ENCODE measurements around the gene SLC9A9. TPM values are rescaled to one million over a fixed set of nuclear protein-coding genes. Genes with fewer than 3 reads are reported as not detected.

The SLC9A9 gene
- total and polyA plus RNA-seq, 10 of the 15 experiments (the other 5 are each of a cell fraction or from before 2014, with no cell fraction given): 3.5 to 14.2 (median 9.3) TPM

DNA sequence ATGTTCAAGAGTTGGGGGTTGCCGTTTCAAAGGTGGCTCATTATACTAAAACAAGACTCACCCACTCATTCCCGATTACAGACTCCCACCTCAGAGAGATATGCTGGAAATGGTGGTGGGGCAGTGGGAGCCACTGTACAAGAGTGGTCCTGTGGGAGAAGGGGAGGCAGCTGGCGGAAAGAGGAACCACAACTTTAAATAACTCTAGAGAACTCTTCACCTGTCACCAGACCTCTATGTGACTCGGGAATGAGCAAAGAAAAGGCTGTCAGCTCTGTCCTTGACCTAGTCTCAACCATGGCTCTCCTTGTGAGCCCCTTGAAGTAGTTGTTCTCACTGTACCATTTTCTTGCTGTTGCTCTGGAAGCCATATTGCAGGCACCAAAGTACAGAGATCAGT, 434.9 kb downstream of the SLC9A9 start:
- no peak overlapping the region for H2AFZ ChIP-seq (ENCODE audit: control insufficient read depth, low read depth, low read length)
- ChIA-PET POLR2A (interaction anchor here (0.6 kb wide), 1 partner anchor 360 kb away, joined by 3 read pairs; no protein-coding TSS in a partner anchor), CTCF (no interaction called here), SMC1A (ENCODE audit: uncharacterized antibody, unreplicated experiment) (no interaction called here), RAD21 (ENCODE audit: unreplicated experiment) (no interaction called here)
- H3K4me3 ChIP-seq: no peak overlapping the region
- FAIRE-seq: no peak
- no TSS peak for BruUV-seq (replicated peaks)
- WGBS (ENCODE audit: insufficient coverage, insufficient replicate concordance, low lambda C conversion rate, missing lambda C conversion rate): 43% methylated on average over 4 of the region's 4 CpGs
- no peak for DNase-seq (ENCODE audit: low read depth, low spot score)
- H3K4me1 ChIP-seq (ENCODE audit: control insufficient read depth, insufficient read depth, low read length): peaks cover 28% of the 10 kb centered on the region
- no peaks in the 10 kb centered on the region for H3K27me3 ChIP-seq (replicated peaks in 1 of 2; ENCODE audit: control insufficient read depth in 2 of 2, insufficient read depth in 2 of 2, low read length in 1 of 2)
- no peak overlapping the region for H3K4me2 ChIP-seq (ENCODE audit: control insufficient read depth, insufficient read depth)
- no peak overlapping the region for H3K9ac ChIP-seq (ENCODE audit: control insufficient read depth, insufficient read depth, low read length)
- H3K79me2 ChIP-seq (ENCODE audit: control insufficient read depth, insufficient read depth, low read length): no peaks in the 10 kb centered on the region
- in situ Hi-C loops (cut with MboI) (no loop called here), intact Hi-C loops (cut with micrococcal nuclease; ENCODE audit: unreplicated experiment) (loop anchor here (5.0 kb wide), 1 partner anchor 291 kb away; no protein-coding TSS in a partner anchor)
- H3K36me3 ChIP-seq (ENCODE audit: control insufficient read depth in 2 of 2, insufficient read depth in 2 of 2, low read length in 1 of 2): no peaks in the 10 kb centered on the region
- H4K20me1 ChIP-seq (ENCODE audit: control insufficient read depth, insufficient read depth): no peaks in the 10 kb centered on the region
- H3K27ac ChIP-seq (ENCODE audit: control insufficient read depth, insufficient read depth): no peak overlapping the region
- no peaks in the 10 kb centered on the region; the same call in 2 of the 3 replicates for H3K9me3 ChIP-seq (replicated peaks; ENCODE audit: control insufficient read depth, insufficient read depth, low read length)
- ATAC-seq: no peak; the same call in 2 of the 3 replicates
- TF ChIP-seq, protein P1, sequence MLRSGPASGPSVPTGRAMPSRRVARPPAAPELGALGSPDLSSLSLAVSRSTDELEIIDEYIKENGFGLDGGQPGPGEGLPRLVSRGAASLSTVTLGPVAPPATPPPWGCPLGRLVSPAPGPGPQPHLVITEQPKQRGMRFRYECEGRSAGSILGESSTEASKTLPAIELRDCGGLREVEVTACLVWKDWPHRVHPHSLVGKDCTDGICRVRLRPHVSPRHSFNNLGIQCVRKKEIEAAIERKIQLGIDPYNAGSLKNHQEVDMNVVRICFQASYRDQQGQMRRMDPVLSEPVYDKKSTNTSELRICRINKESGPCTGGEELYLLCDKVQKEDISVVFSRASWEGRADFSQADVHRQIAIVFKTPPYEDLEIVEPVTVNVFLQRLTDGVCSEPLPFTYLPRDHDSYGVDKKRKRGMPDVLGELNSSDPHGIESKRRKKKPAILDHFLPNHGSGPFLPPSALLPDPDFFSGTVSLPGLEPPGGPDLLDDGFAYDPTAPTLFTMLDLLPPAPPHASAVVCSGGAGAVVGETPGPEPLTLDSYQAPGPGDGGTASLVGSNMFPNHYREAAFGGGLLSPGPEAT (IDR thresholded peaks at IDR 0.05; ENCODE audit: low read depth): no peak
- TF ChIP-seq, protein P2, sequence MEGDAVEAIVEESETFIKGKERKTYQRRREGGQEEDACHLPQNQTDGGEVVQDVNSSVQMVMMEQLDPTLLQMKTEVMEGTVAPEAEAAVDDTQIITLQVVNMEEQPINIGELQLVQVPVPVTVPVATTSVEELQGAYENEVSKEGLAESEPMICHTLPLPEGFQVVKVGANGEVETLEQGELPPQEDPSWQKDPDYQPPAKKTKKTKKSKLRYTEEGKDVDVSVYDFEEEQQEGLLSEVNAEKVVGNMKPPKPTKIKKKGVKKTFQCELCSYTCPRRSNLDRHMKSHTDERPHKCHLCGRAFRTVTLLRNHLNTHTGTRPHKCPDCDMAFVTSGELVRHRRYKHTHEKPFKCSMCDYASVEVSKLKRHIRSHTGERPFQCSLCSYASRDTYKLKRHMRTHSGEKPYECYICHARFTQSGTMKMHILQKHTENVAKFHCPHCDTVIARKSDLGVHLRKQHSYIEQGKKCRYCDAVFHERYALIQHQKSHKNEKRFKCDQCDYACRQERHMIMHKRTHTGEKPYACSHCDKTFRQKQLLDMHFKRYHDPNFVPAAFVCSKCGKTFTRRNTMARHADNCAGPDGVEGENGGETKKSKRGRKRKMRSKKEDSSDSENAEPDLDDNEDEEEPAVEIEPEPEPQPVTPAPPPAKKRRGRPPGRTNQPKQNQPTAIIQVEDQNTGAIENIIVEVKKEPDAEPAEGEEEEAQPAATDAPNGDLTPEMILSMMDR (IDR thresholded peaks at IDR 0.05 in 2 of 3, conservative IDR thresholded peaks at IDR 0.05 in 1 of 3; ENCODE audit: control insufficient read depth in 2 of 3, extremely low read depth in 1 of 3, insufficient read depth in 1 of 3, low read depth in 3 of 3, low read length in 3 of 3): no peak
- TF ChIP-seq, protein P3, sequence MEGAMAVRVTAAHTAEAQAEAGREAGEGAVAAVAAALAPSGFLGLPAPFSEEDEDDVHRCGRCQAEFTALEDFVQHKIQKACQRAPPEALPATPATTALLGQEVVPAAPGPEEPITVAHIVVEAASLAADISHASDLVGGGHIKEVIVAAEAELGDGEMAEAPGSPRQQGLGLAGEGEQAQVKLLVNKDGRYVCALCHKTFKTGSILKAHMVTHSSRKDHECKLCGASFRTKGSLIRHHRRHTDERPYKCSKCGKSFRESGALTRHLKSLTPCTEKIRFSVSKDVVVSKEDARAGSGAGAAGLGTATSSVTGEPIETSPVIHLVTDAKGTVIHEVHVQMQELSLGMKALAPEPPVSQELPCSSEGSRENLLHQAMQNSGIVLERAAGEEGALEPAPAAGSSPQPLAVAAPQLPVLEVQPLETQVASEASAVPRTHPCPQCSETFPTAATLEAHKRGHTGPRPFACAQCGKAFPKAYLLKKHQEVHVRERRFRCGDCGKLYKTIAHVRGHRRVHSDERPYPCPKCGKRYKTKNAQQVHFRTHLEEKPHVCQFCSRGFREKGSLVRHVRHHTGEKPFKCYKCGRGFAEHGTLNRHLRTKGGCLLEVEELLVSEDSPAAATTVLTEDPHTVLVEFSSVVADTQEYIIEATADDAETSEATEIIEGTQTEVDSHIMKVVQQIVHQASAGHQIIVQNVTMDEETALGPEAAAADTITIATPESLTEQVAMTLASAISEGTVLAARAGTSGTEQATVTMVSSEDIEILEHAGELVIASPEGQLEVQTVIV (IDR thresholded peaks at IDR 0.05; ENCODE audit: borderline replicate concordance, partially characterized antibody): no peak
- no peak for TF ChIP-seq EP300 (IDR thresholded peaks at IDR 0.05; ENCODE audit: borderline replicate concordance in 1 of 2, control insufficient read depth in 1 of 2, low read depth in 2 of 2, low read length in 2 of 2)
- TF ChIP-seq, protein P4, sequence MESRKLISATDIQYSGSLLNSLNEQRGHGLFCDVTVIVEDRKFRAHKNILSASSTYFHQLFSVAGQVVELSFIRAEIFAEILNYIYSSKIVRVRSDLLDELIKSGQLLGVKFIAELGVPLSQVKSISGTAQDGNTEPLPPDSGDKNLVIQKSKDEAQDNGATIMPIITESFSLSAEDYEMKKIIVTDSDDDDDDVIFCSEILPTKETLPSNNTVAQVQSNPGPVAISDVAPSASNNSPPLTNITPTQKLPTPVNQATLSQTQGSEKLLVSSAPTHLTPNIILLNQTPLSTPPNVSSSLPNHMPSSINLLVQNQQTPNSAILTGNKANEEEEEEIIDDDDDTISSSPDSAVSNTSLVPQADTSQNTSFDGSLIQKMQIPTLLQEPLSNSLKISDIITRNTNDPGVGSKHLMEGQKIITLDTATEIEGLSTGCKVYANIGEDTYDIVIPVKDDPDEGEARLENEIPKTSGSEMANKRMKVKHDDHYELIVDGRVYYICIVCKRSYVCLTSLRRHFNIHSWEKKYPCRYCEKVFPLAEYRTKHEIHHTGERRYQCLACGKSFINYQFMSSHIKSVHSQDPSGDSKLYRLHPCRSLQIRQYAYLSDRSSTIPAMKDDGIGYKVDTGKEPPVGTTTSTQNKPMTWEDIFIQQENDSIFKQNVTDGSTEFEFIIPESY (IDR thresholded peaks at IDR 0.05): no peak
- TF ChIP-seq MTA2 (IDR thresholded peaks at IDR 0.05; ENCODE audit: low read depth): no peak
- TF ChIP-seq, protein P5, sequence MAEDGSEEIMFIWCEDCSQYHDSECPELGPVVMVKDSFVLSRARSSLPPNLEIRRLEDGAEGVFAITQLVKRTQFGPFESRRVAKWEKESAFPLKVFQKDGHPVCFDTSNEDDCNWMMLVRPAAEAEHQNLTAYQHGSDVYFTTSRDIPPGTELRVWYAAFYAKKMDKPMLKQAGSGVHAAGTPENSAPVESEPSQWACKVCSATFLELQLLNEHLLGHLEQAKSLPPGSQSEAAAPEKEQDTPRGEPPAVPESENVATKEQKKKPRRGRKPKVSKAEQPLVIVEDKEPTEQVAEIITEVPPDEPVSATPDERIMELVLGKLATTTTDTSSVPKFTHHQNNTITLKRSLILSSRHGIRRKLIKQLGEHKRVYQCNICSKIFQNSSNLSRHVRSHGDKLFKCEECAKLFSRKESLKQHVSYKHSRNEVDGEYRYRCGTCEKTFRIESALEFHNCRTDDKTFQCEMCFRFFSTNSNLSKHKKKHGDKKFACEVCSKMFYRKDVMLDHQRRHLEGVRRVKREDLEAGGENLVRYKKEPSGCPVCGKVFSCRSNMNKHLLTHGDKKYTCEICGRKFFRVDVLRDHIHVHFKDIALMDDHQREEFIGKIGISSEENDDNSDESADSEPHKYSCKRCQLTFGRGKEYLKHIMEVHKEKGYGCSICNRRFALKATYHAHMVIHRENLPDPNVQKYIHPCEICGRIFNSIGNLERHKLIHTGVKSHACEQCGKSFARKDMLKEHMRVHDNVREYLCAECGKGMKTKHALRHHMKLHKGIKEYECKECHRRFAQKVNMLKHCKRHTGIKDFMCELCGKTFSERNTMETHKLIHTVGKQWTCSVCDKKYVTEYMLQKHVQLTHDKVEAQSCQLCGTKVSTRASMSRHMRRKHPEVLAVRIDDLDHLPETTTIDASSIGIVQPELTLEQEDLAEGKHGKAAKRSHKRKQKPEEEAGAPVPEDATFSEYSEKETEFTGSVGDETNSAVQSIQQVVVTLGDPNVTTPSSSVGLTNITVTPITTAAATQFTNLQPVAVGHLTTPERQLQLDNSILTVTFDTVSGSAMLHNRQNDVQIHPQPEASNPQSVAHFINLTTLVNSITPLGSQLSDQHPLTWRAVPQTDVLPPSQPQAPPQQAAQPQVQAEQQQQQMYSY (CRISPR knock-in tag; IDR thresholded peaks at IDR 0.05): no peak
- TF ChIP-seq ZNF274 (IDR thresholded peaks at IDR 0.05; ENCODE audit: insufficient read depth, insufficient read length): no peak
- no peak for TF ChIP-seq FOS (IDR thresholded peaks at IDR 0.05; ENCODE audit: borderline replicate concordance, extremely low read depth, insufficient read length)
